Fibroblast of lung (primary cell): ENCODE data around the gene NAGPA.

Experiments
- CTCF ChIP-seq, 2 donors: IDR thresholded peaks in 1 of 2; conservative IDR thresholded peaks in 1 of 2; 1 replicate in 1 of 2; 2 replicates in 1 of 2; pipeline ENCODE4 v1.5.1; 2011 to 2012; ENCODE audit warnings: low read length in 2 of 2, control low read depth in 1 of 2, inconsistent platforms in 1 of 2, low read depth in 1 of 2, mild to moderate bottlenecking in 1 of 2
- EZH2 ChIP-seq: IDR thresholded peaks from 2 replicates; pipeline ENCODE4 v1.5.1; 2012; ENCODE audit warnings: low read length, control low read depth, mild to moderate bottlenecking; ENCODE audit errors: missing control alignments

- TF ChIP-seq CTCF (conservative IDR thresholded peaks at IDR 0.05 in 1 of 2, IDR thresholded peaks at IDR 0.05 in 1 of 2; ENCODE audit: low read depth in 1 of 2, low read length in 2 of 2) (peak in 1 of 2 donors; percentile 42), EZH2 (no peak)
These were observed 8.5 kb downstream of the NAGPA start for GRCh38 chr16:5025171-5025632.
